ENCODE measurements around the gene SPIRE2.
"Not testable (repeated sequence)": the region's sequence is repeated elsewhere in the genome, so short reads cannot be mapped to it uniquely, and the experiment has no call there.

SPIRE2 gene, protein sequence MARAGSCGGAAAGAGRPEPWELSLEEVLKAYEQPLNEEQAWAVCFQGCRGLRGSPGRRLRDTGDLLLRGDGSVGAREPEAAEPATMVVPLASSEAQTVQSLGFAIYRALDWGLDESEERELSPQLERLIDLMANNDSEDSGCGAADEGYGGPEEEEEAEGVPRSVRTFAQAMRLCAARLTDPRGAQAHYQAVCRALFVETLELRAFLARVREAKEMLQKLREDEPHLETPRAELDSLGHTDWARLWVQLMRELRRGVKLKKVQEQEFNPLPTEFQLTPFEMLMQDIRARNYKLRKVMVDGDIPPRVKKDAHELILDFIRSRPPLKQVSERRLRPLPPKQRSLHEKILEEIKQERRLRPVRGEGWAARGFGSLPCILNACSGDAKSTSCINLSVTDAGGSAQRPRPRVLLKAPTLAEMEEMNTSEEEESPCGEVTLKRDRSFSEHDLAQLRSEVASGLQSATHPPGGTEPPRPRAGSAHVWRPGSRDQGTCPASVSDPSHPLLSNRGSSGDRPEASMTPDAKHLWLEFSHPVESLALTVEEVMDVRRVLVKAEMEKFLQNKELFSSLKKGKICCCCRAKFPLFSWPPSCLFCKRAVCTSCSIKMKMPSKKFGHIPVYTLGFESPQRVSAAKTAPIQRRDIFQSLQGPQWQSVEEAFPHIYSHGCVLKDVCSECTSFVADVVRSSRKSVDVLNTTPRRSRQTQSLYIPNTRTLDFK

DNA sequence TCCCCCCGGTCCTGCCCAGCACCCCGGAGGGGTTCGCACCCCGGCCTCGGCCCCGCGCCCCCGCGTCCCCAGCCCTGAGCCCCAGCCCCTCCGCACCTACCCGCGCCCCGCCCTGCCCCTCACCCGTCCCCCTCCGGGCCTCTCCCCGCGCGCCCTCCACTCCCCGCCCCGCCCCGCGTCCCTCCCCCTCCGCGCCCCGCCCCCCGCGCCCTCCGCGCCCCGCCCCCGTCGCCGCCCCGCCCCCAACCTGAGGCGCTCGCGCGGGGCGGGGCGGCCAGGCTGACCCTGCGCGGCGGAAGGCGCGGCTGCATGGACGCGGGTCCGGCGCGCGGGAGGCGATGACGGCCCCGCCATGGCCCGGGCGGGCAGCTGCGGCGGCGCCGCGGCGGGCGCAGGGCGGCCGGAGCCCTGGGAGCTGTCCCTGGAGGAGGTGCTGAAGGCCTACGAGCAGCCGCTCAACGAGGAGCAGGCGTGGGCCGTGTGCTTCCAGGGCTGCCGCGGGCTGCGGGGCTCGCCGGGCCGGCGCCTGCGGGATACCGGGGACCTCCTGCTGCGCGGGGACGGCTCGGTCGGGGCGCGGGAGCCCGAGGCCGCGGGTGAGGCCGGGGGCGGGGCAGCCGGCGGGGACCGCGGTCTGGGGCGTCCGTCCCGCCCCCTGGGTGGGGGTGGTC, at the start of gene SPIRE2:
Gene SPIRE2, plus strand, starts transcription at position 277 of the 671 bp plus-strand sequence. Its CDS starts 76 bp downstream, at position 353.
- DNase-seq (ENCODE audit: low read depth in 2 of 3, low spot score in 1 of 3): peak; percentile 19 to 67 (median 52)

DNA sequence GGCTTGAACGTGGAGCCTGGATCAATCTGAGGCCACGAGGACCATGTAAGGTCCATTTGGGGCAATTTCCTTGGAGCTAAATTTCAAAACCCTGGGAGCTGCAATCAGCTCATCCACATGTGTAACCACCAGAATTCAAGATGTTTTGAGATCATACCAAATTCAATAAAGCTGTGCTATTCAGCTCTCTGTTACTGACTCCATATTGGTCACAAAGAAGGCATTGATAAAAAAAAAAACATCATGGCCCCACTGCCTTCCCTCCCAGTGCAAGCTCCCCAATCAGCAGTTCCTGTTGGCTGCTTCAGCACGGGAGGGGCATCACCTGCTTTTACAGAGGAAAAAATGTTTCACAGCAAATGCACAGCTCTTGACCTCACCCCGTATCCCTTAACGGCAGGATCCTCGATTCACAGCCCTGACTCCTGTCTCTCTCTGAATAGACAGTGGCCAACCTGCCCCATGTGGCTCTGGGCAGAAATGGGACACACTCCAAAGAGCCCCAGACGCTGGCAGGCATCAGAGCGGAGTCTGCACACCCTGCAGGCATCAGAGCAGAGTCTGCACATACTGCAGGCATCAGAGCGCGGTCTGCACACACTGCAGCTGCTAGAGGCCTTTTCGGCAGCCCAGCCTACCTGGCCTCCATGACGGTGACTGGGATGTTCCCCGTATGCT, 48.9 kb upstream of the SPIRE2 start:
- no peak for DNase-seq (ENCODE audit: low read depth in 2 of 3, low spot score in 1 of 3)

DNA sequence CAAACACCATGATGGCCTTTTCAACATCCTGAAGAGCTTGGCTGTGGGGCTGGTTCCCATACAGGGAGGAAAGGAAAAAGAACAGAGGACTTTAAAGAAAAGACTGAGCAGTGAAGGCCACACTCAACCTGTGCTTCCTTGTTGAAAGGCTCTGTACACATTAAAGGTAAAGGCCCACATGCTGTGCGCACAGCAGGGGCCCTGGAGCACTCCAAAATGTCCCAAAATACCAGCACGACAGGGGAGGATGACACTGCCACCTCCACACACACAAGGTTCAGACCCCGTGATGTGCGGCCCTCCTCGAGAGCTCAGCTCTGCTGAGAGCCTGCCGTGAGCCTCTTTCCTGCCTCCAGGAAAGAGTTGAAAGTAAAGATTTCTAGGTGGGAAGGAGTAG, 48.4 kb upstream of the SPIRE2 start:
- DNase-seq (ENCODE audit: low read depth in 2 of 3, low spot score in 1 of 3): no peak

DNA sequence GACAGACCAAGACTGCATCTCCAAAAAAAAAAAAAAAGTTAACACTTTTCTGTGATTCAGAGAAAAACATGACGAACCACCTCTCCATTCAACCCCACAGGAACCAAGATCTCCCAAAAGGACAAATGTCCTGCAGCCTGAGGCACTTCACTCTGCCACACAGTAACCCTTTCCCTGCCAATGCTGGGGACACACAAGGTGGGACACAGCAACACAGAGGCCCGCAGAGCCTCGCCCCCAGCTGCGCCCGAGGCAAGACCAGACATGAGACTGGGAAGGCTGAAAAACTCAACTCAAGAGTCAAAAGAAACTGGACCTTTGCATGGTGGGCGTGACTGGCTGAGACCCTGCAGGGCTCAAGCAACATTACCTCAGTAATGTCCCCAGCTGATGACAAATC, 45.8 kb upstream of the SPIRE2 start:
- DNase-seq (ENCODE audit: low read depth in 2 of 3, low spot score in 1 of 3): no peak

DNA sequence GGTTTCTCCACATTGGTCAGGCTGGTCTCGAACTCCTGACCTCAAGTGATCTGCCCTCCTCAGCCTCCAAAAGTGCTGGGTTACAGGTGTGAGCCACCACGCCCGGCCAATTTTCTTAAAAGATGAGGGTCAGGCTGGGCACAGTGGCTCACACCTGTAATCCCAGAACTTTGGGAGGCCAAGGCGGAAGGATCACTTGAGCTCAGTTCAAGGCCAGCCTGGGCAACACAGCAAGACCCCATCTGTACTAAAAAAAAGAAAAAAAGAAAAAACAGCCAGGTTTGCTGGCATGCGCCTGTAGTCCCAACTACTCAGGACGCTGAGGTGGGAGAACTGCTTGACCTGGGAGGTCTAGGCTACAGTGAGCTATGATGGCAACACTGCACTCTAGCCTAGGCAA, 44.3 kb upstream of the SPIRE2 start:
- not testable (repeated sequence) for DNase-seq (ENCODE audit: low read depth in 2 of 3, low spot score in 1 of 3)

DNA sequence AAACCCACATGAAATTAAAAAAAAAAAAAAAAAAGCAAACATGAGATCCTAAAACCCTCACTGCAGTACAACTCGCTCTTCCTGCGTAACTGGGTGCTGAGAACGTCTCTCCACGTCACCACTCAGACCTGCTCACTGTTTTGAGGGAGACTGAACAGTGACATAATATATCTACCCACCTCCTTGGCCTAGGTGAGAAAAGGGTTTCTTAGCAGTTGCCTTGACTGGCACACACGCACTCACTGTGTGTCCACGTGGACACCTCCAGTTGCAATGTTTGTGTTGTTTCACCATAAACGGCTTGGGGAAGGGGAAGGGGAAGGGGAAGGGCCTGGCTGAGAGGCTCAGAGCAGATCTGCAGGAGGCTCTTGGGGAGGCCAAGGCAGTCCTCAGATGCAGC, 43.9 kb upstream of the SPIRE2 start:
- DNase-seq (ENCODE audit: low read depth in 2 of 3, low spot score in 1 of 3): no peak

DNA sequence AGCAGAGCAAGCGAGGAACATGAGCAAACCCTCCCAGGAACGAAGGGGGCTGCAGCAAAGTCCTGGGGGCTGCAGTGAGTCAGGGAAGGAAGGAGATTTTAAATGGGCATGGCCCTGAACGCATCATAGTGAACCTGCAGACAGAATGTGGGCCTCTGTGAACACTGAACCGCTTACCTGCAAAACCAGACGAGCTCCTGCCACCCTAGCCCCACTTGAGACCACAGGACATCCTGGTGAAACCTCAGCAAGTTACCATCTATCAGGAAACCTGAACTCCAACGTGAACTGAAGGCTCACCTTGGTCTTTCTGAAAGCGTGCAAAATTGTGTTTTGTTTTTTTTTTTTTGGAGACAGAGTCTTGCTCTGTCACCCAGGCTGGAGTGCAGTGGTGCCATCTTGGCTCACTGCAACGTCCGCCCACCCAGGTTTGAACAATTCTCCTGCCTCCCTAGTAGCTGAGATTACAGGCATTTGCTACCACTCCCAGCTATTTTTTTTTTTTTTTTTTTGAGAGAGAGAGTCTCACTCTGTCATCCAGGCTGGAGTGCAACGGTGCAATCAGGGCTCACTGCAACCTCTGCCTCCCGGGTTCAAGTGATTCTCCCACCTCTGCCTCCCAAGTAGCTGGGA, 42.6 kb upstream of the SPIRE2 start:
- DNase-seq (ENCODE audit: low read depth in 2 of 3, low spot score in 1 of 3): no peak

DNA sequence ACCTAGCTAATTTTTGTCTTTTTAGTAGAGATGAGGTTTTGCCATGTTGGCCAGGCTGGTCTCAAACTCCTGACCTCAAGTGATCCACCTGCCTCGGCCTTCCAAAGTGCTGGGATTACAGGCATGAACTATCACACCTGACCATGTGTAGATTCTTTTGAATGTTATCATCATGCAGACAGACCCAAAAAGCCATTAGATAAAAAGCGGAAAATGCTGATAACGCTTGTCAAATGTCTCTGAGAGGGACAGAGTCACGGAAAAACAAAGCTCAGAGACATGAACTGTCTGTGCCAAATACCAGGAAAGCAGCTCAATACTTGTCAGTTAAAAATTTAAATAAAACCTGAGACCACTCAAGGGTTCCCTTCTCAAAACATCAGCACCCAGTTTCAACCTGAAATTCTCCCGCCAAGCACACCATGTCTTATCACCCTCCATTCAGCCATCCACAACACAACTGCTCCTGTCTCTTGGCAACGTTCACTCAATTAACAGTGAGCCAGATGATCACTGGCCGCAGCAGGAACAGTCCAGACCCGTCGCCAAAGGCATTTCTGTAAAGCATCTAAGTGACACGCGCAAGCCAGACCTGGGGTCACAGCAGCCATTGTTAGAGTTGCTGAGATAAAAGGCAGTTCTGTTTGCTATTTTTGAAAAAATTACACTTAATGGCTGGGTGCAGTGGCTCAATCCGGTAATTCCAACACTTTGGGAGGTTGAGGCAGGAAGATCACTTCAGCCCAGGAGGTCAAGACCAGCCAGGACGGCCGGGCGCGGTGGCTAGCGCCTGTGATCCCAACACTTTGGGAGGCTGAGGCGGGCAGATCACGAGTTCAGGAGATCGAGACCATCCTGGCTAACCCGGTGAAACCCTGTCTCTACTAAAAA, 41.6 kb upstream of the SPIRE2 start:
- no peak for DNase-seq (ENCODE audit: low read depth in 2 of 3, low spot score in 1 of 3)

DNA sequence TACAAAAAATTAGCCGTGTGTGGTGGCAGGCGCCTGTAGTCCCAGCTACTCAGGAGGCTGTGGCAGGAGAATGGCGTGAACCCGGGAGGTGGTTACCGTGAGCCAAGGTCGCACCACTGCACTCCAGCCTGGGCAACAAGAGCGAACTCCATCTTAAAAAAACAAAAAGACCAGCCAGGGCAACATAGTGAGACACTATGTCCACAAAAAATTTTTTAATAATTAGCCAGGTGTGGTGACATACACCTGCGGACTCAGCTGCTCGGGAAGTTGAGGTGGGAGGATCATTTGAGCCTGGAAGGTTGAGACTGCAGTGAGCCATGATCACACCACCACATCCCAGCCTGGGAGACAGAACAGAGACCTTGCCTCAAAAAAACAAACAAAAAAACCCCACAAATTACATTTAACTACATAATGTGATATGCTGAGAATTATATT, 40.9 kb upstream of the SPIRE2 start:
- DNase-seq (ENCODE audit: low read depth in 2 of 3, low spot score in 1 of 3): no peak

DNA sequence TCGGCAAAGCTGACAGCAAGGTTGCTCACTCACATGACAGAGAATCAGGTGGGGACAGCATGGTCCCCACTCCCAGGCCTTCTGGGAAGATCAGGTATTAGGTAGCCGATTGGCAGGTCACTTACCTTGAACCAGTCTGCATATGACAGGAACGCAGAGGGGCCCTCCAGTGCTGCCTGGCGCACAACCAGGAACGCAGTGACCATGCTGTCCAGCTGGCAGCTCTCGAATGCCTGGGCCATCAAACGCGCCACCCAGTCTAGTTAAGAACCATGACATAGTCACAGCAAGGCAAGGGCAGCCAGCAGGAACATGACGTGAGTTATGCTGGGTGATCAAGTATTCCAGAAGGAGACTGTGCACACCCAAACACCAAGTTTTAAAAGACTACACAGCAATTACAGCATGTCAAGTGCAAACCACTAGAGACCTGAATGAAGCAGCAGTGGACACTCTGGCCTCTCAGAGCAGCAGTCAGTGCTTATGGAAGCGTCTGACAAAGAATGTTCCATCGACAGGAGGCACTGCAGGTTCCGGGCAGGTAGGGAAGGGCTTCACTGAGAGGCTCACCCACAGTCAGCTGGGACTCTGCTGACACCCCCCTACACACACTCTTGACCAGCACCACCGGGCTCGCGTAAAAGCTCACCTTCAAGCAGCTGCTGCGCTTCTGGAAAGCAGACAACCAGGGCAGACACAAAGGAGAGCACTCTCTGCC, 36.8 kb upstream of the SPIRE2 start:
- no peak for DNase-seq (ENCODE audit: low read depth in 2 of 3, low spot score in 1 of 3)

DNA sequence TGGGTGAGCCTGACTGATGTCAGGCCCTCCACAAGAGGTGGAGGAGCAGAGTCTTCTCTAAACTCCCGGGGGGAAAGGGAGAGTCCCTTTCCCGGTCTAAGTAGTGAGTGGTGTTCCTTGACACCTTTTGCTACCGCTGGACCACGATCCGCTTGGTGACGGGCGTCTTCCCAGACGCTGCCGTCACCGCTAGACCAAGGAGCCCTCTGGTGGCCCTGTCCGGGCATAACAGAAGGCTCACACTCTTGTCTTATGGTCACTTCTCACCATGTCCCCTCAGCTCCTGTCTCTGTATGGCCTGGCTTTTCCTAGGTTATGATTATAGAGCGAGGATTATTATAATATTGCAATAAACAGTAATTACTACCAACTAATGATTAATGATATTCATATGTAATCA, 35.2 kb upstream of the SPIRE2 start:
- DNase-seq (ENCODE audit: low read depth in 2 of 3, low spot score in 1 of 3): peak; percentile 17 to 27 (median 17)

DNA sequence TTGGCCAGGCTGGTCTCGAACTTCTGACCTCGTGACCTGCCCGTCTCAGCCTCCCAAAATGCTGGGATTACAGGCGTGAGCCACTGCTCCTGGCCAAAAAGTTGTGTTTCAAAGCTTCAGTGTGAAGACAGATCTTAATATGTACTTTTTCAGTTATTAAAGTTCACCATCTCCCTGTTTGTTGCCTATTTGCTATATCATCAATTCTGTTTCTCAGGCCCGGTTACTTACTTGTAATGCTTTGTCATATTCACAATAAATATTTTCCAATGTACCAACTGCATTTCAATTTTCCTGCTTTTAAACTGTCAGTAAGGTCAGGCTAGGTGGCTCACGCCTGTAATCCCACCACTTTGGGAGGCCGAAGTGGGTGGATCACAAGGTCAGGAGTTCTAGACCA, 34.3 kb upstream of the SPIRE2 start:
- DNase-seq (ENCODE audit: low read depth in 2 of 3, low spot score in 1 of 3): no peak

DNA sequence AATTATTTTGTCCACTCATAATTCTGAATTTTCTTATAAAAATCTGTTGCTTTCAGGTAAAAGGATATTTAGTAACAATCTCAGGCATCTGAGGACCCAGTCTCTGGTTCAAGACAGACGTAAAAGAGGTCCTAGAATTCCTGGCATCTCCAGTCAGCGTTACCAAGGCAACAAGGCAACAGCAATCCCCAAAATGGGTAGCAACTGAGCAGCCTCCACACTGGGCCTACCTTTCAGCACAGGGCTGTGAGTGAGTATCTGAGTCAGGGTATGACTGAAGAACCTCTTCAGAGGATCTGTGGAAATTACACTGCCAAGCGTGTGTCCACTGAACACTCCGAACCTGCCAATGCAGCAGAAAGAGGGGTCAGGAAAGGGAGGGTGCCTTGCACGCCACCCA, 32.6 kb upstream of the SPIRE2 start:
- no peak for DNase-seq (ENCODE audit: low read depth in 2 of 3, low spot score in 1 of 3)

DNA sequence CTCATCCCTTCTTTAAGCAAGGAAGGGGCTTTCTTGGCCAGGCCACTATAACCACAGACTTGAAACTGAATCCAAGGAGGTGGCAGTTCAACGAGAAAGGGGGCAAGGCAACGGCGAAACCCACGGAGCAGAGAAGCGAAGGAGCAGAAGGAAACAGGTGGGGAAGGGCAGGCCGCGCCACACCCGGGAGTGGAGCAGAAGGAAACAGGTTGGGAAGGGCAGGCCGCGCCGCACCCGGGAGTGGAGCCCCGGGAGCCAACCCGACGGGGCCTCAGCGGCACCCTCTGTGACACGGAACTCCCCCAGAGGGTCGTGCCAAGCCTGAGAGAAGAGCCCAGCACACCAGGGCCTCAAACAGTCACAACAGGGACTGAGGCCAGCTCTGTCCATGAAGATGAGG, 32.2 kb upstream of the SPIRE2 start:
- no peak for DNase-seq (ENCODE audit: low read depth in 2 of 3, low spot score in 1 of 3)

DNA sequence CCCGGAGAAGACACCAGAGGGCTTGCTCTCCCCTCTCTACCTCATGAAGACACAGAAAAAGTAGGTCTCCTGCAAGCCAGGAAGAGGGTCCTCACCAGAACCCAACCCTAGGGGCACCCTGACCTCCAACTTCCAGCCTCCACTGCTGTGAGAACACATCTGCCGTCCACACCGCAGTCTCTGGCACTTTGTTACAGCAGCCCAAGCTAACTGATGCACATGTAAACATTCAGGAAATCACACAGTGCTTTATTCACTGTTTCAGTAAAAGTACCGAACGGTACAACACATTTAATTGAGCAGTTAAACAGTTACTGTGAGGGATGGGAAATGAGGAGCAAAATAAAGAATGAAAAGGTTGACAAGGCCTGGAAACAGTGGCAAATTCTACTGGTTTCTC, 30.1 kb upstream of the SPIRE2 start:
- DNase-seq (ENCODE audit: low read depth in 2 of 3, low spot score in 1 of 3): no peak

DNA sequence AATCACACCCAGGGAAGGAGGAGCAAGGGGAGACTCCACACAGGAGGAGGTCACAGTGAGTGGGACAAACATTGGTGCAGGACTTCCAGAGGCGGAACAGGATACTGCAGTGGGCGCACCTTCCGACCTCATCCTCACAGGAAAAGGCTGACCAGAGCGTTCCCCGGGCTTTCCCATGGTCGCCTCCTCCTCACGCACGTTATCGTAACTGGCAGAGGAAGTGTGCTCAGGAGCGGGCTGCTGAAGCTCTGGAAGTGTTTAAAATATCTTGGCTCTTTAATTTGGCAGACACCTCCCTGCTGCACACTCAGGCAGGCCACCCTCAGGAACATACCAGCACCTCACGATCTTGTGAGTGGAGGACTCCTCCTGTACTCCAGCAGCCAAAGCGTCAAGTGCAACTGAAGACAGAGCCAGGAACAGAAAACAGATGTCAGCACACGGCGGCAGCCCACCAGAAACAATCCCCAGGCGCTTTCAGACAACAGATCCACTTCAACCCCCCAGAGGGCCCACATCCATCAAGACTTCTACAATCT, 29.4 kb upstream of the SPIRE2 start:
- no peak for DNase-seq (ENCODE audit: low read depth in 2 of 3, low spot score in 1 of 3)

DNA sequence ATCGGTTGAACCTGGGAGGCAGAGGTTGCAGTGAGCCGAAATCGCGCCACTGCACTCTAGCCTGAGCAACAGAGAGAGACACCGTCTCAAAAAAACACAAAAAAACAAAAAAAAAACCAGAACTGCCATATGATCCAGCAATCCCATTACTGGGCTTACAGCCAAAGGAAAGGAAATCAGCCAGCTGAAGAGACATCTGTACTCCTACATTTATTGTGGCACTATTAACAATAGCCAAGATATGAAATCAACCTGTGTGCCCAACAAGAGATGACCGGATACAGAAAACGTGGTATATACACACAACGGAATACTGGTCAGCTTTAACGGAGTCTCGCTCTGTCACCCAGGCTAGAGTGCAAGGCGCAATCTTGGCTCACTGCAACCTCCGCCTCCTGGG, 26.5 kb upstream of the SPIRE2 start:
- no peak for DNase-seq (ENCODE audit: low read depth in 2 of 3, low spot score in 1 of 3)

DNA sequence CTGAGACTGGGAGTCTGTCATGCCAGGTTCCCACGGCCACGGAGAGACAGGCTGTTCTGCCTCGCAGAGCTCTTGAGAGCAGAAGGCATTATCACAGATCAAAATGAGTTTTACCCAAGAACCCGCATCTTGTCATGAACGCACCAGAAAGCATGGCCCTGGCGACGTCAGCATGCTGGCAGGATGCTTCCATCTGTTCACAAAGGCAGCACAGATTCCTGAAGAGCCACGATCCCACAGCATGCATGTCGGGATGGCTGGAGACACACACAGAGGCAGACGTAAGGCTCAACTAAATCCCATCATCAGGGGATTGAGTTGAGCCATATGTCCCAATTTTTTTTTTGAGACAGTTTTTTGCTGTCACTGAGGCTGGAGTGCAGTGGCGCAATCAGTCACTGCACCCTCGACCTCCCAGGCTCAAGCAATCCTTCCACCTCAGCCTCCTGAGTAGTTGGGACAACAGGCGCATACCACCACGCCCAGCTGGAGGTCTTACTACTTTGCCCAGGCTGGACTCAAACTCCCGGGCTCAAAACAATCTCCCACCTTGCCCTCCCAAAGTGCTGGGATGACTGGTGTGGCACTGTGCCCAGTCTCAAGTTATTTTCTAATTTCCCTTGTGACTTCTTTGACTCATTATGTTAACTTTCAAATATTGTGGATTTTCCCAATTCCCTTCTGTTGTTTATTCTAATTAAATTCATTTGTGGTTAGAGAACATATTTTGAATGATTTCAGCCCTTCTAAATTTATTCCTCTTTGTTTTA, 23.0 kb upstream of the SPIRE2 start:
- DNase-seq (ENCODE audit: low read depth in 2 of 3, low spot score in 1 of 3): no peak
